Caco-2 (cell line): ENCODE results near the gene GSTO1. TPM values are rescaled to one million over a fixed set of nuclear protein-coding genes. Genes with fewer than 3 reads are reported as not detected.

Source experiments
- BruUV-seq: library from RNA; stranded (reverse); fragments of 400-500 nt; replicated peaks from 2 replicates; lab custom pipeline; 2021; lab: Mats Ljungman, UMichigan
- CTCF ChIA-PET: fragments of 300-600 bp; sonication (Branson Sonifier 250); formaldehyde crosslinking; loops from one replicate; lab custom pipeline; 2022; ENCODE audit warnings: antibody characterized with exemption; lab: Charles Lee
- POLR2A ChIA-PET: fragments of 300-600 bp; sonication (Branson Sonifier 250); formaldehyde crosslinking; loops from one replicate; lab custom pipeline; 2022; ENCODE audit warnings: antibody characterized with exemption; lab: Charles Lee
- DNase-seq, 2 experiments: peaks; one replicate each; pipeline versions ENCODE4 v3.0.0 to v3.0.0-alpha.2; 2020 to 2022
- H3K27me3 ChIP-seq: replicated peaks from 2 replicates; pipeline ENCODE4 v1.6.0; 2011; ENCODE audit warnings: low read length; ENCODE audit not compliant: control insufficient read depth, insufficient read depth
- H3K36me3 ChIP-seq: 2 replicates; pipeline ENCODE4 v1.5.1; 2011; ENCODE audit warnings: low read length; ENCODE audit not compliant: control insufficient read depth, insufficient read depth
- H3K4me1 ChIP-seq: fragments of 250-450 bp; sonication (Bioruptor Pico); 2 replicates; pipeline ENCODE4 v1.5.1; 2020; ENCODE audit warnings: mild to moderate bottlenecking
- H3K4me3 ChIP-seq: 2 replicates; pipeline ENCODE4 v1.5.1; 2011; ENCODE audit warnings: low read depth, mild to moderate bottlenecking, control low read depth, low read length
- H3K9me3 ChIP-seq: fragments of 250-450 bp; sonication (Bioruptor Pico); 2 replicates; pipeline ENCODE4 v1.5.1; 2020; ENCODE audit warnings: mild to moderate bottlenecking, moderate library complexity
- H3K27ac Mint-ChIP-seq: one replicate; pipeline ENCODE4 v1.8.0; 2022; ENCODE audit warnings: mixed read lengths; ENCODE audit not compliant: unreplicated experiment
- H3K27me3 Mint-ChIP-seq: one replicate; pipeline ENCODE4 v1.8.0; 2022; ENCODE audit warnings: mixed read lengths; ENCODE audit not compliant: insufficient read depth, unreplicated experiment
- H3K36me3 Mint-ChIP-seq: one replicate; pipeline ENCODE4 v1.8.0; 2022; ENCODE audit warnings: mild to moderate bottlenecking, mixed read lengths; ENCODE audit not compliant: insufficient read depth, unreplicated experiment
- H3K4me1 Mint-ChIP-seq: one replicate; pipeline ENCODE4 v1.8.0; 2022; ENCODE audit warnings: low read depth, mixed read lengths; ENCODE audit not compliant: unreplicated experiment
- H3K4me3 Mint-ChIP-seq: one replicate; pipeline ENCODE4 v1.8.0; 2022; ENCODE audit warnings: mild to moderate bottlenecking, moderate library complexity, mixed read lengths; ENCODE audit not compliant: unreplicated experiment
- H3K9me3 Mint-ChIP-seq: one replicate; pipeline ENCODE4 v1.8.0; 2022; ENCODE audit warnings: mixed read lengths; ENCODE audit not compliant: unreplicated experiment
- CTCF ChIP-seq, 2 experiments: fragments of 200-600 bp in 1 of 2; IDR thresholded peaks; 1 replicate in 1 of 2; 2 replicates in 1 of 2; pipeline versions ENCODE4 v1.5.1 to v1.8.0; 2011 to 2022; ENCODE audit warnings: antibody characterized with exemption in 1 of 2, control low read depth in 1 of 2, inconsistent platforms in 1 of 2, low read depth in 1 of 2, low read length in 1 of 2, mild to moderate bottlenecking in 1 of 2, moderate library complexity in 1 of 2; ENCODE audit not compliant: insufficient read depth in 1 of 2, severe bottlenecking in 1 of 2, unreplicated experiment in 1 of 2
- intact Hi-C: fragments of 100-400 bp; cut with micrococcal nuclease; formaldehyde crosslinking; loops from one replicate; pipeline ENCODE4 v1.10.0; 2022; ENCODE audit not compliant: unreplicated experiment
- total RNA-seq: library from RNA; stranded (reverse); gene quantifications from 2 replicates; pipeline ENCODE4 v1.2.3, GENCODE V29; 2022

GSTO1 gene
- total RNA-seq, 1 experiment from 2014 or later, result 167 TPM

- H3K9me3 Mint-ChIP-seq, result peaks cover 9% of the 10 kb centered on the region
- no peak overlapping the region for H3K4me3 Mint-ChIP-seq
- CTCF ChIA-PET, result interaction anchor here (0.7 to 2.2 kb wide), 13 partner anchors 10 to 318 kb away, joined by 3 to 11 read pairs (median 6); partner anchors contain the start of genes CFAP58 and ITPRIP
Observed at GRCh38 chr10:104304927-104305326, 50.2 kb downstream of the GSTO1 start.

GRCh38 chr10:104306897-104307296 lies 52.2 kb downstream of the GSTO1 start:
- H3K27ac Mint-ChIP-seq, result no peak overlapping the region
- ChIA-PET CTCF (interaction anchor here (0.7 to 2.2 kb wide), 6 partner anchors 15 to 316 kb away, joined by 3 to 9 read pairs (median 6); partner anchors contain the start of genes CFAP58 and ITPRIP), POLR2A (interaction anchor here (0.6 kb wide), 1 partner anchor 105 kb away, joined by 9 read pairs; no protein-coding TSS in a partner anchor)
- intact Hi-C loops, result no loop called here
- no peaks in the 10 kb centered on the region for H3K4me1 ChIP-seq
- no TSS peak for BruUV-seq
- peaks cover under 1% of the 10 kb centered on the region for H3K36me3 Mint-ChIP-seq
- peaks cover 8% of the 10 kb centered on the region for H3K4me1 Mint-ChIP-seq
- peaks cover 9% of the 10 kb centered on the region for H3K9me3 Mint-ChIP-seq
- no peaks in the 10 kb centered on the region for H3K27me3 ChIP-seq
- H3K4me3 Mint-ChIP-seq, result no peak overlapping the region
- no peak for DNase-seq
- no peaks in the 10 kb centered on the region for H3K27me3 Mint-ChIP-seq
- H3K36me3 ChIP-seq, result no peaks in the 10 kb centered on the region
- no peak overlapping the region for H3K4me3 ChIP-seq
- no peaks in the 10 kb centered on the region for H3K9me3 ChIP-seq
- no peak for TF ChIP-seq CTCF (IDR thresholded peaks at IDR 0.05; ENCODE audit: insufficient read depth in 1 of 2, low read depth in 1 of 2, low read length in 1 of 2, severe bottlenecking in 1 of 2, unreplicated experiment in 1 of 2)

More at GRCh38 chr10:104304927-104305326, 50.2 kb downstream of the GSTO1 start:
- H3K4me1 Mint-ChIP-seq, result peaks cover 8% of the 10 kb centered on the region
- intact Hi-C loops, result loop anchor here (1.0 kb wide), 2 partner anchors 45 to 260 kb away; no protein-coding TSS in a partner anchor
- no peaks in the 10 kb centered on the region for H3K27me3 Mint-ChIP-seq
- peaks cover 4% of the 10 kb centered on the region for H3K36me3 Mint-ChIP-seq
- no TSS peak for BruUV-seq
- Histone ChIP-seq H3K4me1 (no peaks in the 10 kb centered on the region), H3K36me3 (no peaks in the 10 kb centered on the region), H3K27me3 (no peaks in the 10 kb centered on the region), H3K4me3 (no peak overlapping the region), H3K9me3 (no peaks in the 10 kb centered on the region)
- H3K27ac Mint-ChIP-seq, result no peak overlapping the region
- POLR2A ChIA-PET, result interaction anchor here (0.8 kb wide), 1 partner anchor 33 kb away, joined by 3 read pairs; no protein-coding TSS in a partner anchor
- DNase-seq, result no peak
- TF ChIP-seq CTCF (IDR thresholded peaks at IDR 0.05; ENCODE audit: insufficient read depth in 1 of 2, low read depth in 1 of 2, low read length in 1 of 2, severe bottlenecking in 1 of 2, unreplicated experiment in 1 of 2), result no peak

DNA sequence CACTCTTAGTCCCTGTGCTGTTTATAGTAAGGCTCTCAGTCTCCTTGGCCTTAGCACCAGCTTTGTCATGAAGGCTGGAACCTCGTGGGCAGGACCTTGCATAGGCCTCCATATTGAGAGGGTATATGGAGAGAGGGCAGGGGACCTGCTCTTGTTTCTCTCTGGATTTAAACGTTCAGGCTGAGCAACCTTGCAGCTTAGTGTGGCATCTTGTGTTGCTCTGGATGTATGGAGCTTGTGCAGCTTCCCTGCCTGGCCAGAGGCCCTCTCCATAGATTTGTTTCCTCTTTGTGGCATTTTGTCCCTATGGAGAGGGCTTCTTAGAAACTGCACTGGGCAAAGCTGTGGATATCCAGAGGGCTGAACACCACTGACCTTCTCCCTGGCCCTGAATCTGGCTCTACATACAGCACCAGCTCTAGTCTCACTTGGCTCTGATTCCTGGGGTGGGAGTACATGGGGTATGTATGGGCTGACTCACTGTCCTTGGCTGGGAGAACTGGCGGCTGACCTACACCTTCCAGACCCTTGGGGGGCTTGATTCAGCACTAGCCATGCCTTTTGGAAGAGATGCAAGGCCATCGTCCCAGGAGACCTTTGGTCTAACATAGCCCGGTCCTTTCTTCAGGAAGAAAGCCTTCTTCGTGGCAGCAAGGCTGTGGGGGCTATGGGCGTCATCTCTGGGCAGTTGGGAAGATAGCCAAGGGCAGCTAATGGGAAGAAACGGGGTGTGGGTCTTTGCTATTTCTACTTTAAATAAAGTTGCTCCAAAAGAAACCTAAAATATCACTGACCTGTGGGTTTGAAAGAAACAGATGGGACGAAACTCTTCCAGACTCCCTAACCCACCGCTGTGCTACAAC lies 53.1 kb downstream of the GSTO1 start:
- Histone ChIP-seq H3K27me3 (no peaks in the 10 kb centered on the region), H3K4me3 (no peak overlapping the region), H3K36me3 (no peaks in the 10 kb centered on the region), H3K9me3 (no peaks in the 10 kb centered on the region), H3K4me1 (no peaks in the 10 kb centered on the region)
- no peak for TF ChIP-seq CTCF (IDR thresholded peaks at IDR 0.05; ENCODE audit: insufficient read depth in 1 of 2, low read depth in 1 of 2, low read length in 1 of 2, severe bottlenecking in 1 of 2, unreplicated experiment in 1 of 2)
- peaks cover 8% of the 10 kb centered on the region for H3K4me1 Mint-ChIP-seq
- ChIA-PET CTCF (interaction anchor here (1.4 to 2.0 kb wide), 2 partner anchors 16 to 46 kb away, joined by 4 to 5 read pairs; partner anchors contain the start of gene CFAP58), POLR2A (no interaction called here)
- no peak overlapping the region for H3K4me3 Mint-ChIP-seq
- intact Hi-C loops, result no loop called here
- BruUV-seq, result no TSS peak
- H3K27me3 Mint-ChIP-seq, result no peaks in the 10 kb centered on the region
- H3K36me3 Mint-ChIP-seq, result no peaks in the 10 kb centered on the region
- no peak for DNase-seq
- peaks cover 9% of the 10 kb centered on the region for H3K9me3 Mint-ChIP-seq
- no peak overlapping the region for H3K27ac Mint-ChIP-seq
